ENCODE data around the gene TSEN15. TPM values are rescaled to one million over a fixed set of nuclear protein-coding genes. Genes with fewer than 3 reads are reported as not detected.

The TSEN15 gene
- 10.7 TPM for total RNA-seq

DNA sequence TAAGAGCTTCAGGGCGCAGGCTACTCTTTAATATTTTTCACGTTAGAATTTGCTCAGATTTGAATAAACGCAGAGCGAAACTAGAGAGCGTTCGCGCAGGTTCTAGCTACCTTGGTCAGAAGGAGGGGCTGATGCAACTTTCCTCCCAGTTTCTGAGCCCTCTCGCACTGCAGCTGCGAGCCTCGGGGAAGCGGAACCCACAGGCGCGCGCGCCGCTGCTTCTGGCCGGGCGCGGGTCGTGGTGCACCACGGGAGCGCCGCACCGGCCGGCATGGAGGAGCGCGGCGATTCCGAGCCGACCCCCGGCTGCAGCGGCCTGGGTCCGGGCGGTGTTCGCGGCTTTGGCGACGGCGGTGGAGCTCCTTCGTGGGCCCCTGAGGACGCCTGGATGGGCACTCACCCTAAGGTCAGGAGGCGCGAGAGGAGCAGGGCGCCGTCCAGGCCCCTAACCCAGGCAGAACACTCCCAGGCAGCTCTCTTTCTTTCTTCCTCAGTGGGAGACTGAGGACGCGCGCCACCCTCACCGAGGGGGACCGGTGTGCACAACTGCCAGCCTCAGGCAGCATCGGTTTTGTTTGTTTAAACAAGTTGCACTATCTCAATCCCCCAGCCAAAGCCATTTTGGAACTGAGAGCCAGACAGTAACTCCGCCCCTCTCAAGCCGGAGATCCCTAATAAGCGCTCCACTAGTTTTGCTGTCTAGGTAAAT lies at the start of gene TSEN15:
Gene TSEN15, plus strand, starts transcription at position 246 of the 709 bp plus-strand sequence. Its CDS starts 26 bp downstream, at position 272.
- ATAC-seq = peak; percentile 97
- peak; percentile 82 for DNase-seq (ENCODE audit: low spot score)

DNA sequence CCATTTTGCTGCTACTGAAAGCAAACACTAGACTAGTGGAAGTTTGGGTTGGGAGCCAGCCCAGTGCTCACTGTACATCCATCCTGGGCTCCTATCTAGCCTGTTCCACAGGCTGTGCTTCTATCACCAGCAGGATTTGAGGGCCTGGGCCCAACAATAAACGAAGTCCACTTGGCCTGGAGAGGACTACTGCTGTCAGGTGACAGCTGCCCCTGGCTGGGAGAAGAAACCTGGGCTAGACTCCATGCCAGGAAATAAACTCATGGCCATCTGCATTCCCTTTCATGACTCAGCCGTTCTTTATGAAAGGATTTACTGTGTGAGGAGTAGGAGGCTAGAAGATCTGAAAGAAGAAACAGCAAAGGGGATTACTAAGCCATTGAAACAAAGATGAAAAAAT lies 49.5 kb upstream of the TSEN15 start:
- DNase-seq (ENCODE audit: low spot score) (no peak), ATAC-seq (no peak)

GRCh38 chr1:184004935-184005334 lies 46.6 kb upstream of the TSEN15 start:
- no peak for DNase-seq (ENCODE audit: low spot score)
- no peak for ATAC-seq

DNA sequence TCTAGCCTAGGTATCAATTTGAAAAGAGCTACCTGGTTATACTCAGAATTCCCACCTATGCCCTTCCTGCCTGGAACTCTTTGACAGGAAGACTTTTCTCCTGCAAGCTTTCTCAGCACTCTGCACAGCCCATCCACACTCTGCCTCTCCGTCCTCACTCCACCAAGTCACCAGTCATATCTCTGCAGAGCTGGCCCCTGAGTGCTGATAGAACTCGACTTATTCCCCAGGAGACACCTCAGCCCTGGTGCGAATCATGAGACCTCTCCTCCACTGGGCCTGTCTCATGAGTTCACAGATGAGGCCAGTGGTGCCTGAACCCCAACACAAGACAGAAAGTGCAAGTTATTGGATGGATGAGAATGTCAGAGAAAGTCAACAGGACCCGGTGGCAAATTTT lies 46.0 kb upstream of the TSEN15 start:
- ATAC-seq = no peak
- DNase-seq (ENCODE audit: low spot score) = no peak

DNA sequence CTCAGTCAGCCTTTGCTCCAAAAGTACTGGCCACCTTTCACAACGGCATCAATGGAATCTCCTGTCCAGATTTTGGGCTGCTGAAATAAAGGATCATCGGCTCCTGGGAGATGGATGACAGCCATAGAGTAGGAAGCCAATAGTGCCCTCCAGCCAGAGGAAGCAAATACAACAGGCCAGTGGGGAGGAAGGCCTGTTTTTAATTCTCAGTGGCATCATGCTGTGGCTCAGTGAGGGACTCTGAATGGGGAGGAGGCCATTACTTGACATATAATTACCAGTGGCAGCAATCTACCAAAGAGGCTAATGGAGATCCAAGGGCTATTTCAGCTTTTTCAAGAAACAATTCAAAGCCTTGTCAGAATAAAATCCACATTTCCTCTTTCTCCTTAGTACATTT lies 40.7 kb upstream of the TSEN15 start:
- no peak for ATAC-seq
- DNase-seq (ENCODE audit: low spot score) = no peak

DNA sequence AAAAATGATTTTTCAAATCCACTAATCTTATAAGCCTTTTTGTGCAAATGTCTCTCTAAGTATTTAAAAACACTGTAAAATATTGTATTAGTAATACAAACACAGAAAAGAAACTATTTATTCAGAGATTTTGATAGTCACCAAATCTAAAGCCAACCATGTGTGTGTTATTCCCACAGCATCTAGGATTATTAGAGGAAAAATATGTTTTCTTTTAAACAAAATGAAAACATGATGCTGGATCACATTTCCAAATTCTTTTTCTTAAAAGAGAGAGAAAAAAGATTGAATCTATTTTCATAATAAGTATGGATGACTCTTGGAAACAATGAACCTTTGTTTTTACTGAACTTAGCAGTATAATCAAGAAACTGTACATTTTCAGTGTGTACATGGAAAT lies 39.3 kb upstream of the TSEN15 start:
- DNase-seq (ENCODE audit: low spot score) = no peak
- ATAC-seq = no peak

DNA sequence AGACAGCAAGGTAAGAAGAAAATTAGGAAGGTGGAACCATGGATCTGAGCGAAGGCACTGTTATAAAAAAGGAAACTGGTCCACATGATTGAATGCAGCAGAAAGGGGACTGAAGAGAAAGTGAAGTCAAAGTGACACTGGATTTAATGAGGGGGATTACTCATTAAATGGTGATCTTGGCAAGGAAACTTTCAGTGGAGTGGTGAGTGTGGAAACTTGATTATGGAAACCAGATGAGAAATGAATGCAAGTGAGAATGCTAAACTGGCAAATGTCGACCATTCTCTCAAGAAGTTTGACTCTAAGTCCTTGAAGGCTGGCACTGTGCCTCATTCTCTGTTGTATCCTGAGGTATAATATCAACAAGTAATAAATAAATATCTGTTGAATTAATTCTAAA lies 37.3 kb upstream of the TSEN15 start:
- no peak for ATAC-seq

DNA sequence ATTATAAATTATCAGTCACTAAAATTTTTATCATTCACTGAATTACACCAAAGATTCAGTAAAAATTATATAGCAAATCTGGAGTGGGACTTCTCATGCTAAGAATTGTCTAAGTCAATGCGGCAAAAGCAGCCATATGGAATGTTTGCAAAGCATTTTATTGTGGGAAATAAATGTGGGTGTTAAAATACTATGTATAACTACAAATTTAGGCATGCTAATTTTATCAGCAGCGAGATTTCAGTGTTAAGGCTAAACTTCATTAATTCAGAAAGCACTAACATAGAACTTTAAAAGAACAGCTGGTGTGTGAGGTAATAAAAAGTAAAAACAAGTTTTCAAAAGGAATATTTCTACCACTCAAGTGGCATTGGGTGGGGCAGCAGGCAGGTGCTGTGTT lies 35.4 kb upstream of the TSEN15 start:
- ATAC-seq = no peak
- DNase-seq (ENCODE audit: low spot score) = no peak

More for the DNA sequence above, 37.3 kb upstream of the TSEN15 start:
- DNase-seq (ENCODE audit: low spot score) = no peak

DNA sequence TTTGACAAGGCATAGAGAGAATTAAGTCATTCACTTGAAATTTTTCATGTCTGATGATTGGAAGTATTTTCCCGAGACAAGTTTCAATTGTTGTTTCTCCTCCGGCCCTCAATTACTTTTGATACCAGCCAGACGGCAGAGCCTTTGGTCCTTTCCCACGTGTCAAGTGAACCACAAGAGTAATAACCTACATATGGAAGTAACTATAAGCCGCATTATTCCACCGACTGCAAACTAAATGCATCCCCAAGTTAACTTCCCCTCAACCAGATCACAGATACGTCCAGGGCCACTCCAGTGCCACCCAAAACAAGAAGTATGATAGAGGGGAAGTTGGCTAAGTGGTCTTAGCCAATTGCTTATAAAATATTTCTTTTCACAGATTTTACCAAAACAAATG lies 34.2 kb upstream of the TSEN15 start:
- DNase-seq (ENCODE audit: low spot score) (no peak), ATAC-seq (no peak)

GRCh38 chr1:184018622-184019021 lies 32.9 kb upstream of the TSEN15 start:
- ATAC-seq (no peak), DNase-seq (ENCODE audit: low spot score) (no peak)

DNA sequence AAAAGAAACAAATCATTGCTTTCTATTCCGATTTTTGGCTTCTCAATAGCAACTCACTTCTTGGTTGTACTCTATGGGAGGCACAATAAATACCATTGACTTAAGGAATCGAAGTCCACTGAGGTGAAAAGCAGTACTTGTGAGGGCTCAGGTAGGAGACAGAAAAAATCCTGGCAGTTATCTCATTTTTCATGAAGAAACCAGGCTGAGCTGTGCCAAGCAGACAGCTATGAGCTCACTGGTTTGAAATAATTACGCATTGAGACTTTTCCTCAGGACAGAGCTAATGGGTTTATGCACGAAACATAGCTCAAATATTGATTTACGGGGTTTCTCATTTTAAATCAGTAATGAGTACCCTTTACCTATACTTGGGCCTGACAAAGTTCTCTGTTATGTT lies 32.5 kb upstream of the TSEN15 start:
- ATAC-seq (no peak), DNase-seq (ENCODE audit: low spot score) (no peak)

GRCh38 chr1:184019506-184019905 lies 32.0 kb upstream of the TSEN15 start:
- DNase-seq (ENCODE audit: low spot score) = no peak
- no peak for ATAC-seq

GRCh38 chr1:184020328-184020727 lies 31.2 kb upstream of the TSEN15 start:
- no peak for ATAC-seq
- DNase-seq (ENCODE audit: low spot score) = no peak

DNA sequence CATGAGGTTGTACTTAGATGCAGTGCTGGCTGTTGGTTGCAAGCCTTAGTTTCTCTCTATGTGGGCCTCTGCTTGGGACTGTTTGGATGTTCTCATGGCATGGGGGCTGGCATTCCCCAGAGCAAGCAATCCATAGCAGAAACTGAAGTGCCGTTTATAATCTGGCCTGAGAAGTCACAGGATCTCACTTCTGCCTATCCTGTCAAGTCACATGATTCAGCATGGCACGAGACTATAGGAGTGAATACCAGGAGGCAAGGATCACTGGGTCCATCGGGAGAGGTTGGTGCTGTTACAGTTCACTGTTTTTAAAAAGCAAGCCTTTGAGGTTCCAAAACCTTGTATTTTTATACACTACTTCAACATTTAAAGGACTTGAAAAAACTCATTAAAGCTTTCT lies 30.7 kb upstream of the TSEN15 start:
- ATAC-seq = no peak
- no peak for DNase-seq (ENCODE audit: low spot score)

DNA sequence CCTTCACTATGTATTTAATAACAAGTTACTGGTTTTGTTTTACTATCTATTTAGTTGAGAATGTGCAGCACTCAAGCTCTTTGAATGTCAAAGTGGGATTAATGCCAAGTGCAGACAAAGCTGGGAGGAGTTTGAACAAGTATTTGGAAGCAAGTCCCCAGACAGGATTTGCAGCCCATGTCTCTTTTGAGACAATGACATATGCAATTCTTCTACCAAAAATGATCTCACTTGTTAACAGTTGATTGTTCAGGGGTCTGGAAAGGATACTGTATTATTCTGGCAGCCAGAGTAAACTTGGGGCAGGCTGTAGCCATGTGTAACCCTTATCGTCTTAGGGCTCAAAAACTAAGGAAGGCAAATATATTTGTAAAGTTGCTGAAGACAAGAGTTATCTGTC lies 29.8 kb upstream of the TSEN15 start:
- DNase-seq (ENCODE audit: low spot score) (no peak), ATAC-seq (no peak)

GRCh38 chr1:184022668-184023067 lies 28.9 kb upstream of the TSEN15 start:
- ATAC-seq (no peak), DNase-seq (ENCODE audit: low spot score) (no peak)

DNA sequence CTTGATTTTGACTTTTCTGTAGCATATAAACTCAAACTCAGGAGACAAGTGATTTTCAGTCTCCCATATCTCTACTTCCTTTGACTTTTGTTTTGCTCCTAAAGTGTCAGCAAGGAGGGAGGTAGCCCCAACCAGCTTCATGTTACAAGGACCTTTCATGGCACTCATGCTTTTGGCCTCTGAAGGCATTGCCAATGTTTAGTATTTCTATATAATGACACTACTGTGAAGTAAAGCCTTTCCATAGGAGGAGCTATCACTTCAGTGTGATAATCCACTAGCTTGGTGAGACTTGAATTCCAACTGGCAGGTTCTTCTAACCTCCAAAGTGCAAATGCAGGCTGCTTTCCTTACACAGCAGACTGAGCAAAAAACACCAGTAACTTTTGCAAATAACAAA lies 28.4 kb upstream of the TSEN15 start:
- DNase-seq (ENCODE audit: low spot score) = no peak
- ATAC-seq = no peak

DNA sequence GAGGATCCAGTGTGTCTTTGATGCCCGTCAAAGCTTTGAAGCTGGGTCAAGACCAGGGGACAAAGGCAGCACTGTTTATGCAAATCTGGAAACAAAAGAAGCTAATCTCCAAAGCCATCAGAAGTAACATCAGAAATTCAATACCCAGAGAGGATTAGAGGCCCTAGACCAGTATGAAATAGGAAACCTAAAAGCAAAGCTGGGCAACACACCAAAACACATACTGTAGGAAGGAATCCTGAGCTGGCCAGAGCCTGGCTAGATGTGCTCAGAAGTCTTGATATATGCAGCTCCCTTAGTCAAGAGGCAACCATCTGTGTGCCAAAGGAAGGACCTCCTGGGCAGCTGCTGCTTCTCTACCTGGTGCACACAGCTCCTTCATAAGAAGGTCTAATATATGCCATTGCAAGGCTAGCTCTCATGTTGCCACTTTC lies 26.3 kb upstream of the TSEN15 start:
- ATAC-seq (no peak), DNase-seq (ENCODE audit: low spot score) (no peak)

DNA sequence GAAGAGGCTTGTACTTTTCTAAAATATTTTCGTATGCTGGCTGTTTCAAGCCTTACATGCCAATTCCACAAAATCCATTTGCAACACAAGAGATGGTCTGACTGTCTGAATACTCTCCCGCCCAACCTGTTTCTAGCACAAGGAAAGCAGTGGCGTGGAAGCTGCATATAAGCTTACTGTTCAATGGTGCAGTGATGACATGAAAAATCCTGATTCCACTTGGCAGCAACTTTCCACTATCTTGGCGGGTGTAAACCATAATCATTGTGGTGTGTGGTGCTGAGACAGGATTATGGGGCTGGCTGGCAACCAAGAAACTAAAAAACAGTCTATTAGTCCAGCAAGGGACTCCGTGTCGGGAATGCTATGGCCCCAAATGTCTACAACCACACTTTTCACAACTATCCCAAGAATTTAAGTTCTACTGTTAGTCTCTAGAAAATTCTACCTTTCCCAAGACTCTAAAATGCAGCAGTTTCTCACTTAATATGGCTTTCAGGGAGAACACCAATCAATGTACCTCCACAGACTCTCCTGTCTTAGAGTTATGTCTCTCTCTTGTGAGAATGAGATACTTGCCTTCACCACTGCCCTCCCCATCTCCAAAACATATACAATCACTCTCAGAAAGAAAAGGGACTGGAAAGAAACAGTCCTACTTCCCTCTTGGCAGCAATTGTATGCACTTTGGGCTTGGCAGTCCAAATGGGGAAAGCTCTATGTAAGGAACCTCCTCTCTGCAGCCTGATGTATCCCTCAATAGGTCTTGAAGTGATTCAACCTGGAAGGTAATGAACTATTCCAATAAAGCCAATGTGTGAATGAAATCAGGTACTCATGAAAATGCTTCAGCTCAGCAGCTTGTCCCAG lies 23.5 kb upstream of the TSEN15 start:
- DNase-seq (ENCODE audit: low spot score) (no peak), ATAC-seq (no peak)

GRCh38 chr1:184028854-184029623 lies 22.5 kb upstream of the TSEN15 start:
- ATAC-seq (no peak), DNase-seq (ENCODE audit: low spot score) (no peak)

GRCh38 chr1:184030433-184031091 lies 21.0 kb upstream of the TSEN15 start:
- DNase-seq (ENCODE audit: low spot score) (no peak), ATAC-seq (no peak)

All from left lobe of liver (tissue), 2 donors.